Activated naive CD4-positive, alpha-beta T cell treated with anti-CD3 and anti-CD28 coated beads for 36 hours (primary cell): Measurements from ENCODE around the gene MYO1C. TPM values are rescaled to one million over a fixed set of nuclear protein-coding genes. Genes with fewer than 3 reads are reported as not detected.
"Not testable (repeated sequence)": the region's sequence is repeated elsewhere in the genome, so short reads cannot be mapped to it uniquely, and the experiment has no call there.

Experiments
- CTCF ChIA-PET: fragments of 350-600 bp; sonication (Branson Sonifier 250); formaldehyde crosslinking; loops from one replicate; lab custom pipeline; 2021; ENCODE audit warnings: antibody characterized with exemption; lab: Charles Lee
- DNase-seq: peaks from one replicate; pipeline ENCODE4 v3.0.0-alpha.2; 2020
- H3K27ac Mint-ChIP-seq: one replicate; pipeline ENCODE4 v1.8.0; 2021; ENCODE audit warnings: mild to moderate bottlenecking, mixed read lengths
- H3K27me3 Mint-ChIP-seq: one replicate; pipeline ENCODE4 v1.8.0; 2021; ENCODE audit warnings: low read depth, mixed read lengths
- H3K36me3 Mint-ChIP-seq: one replicate; pipeline ENCODE4 v1.8.0; 2021; ENCODE audit warnings: low read depth, mixed read lengths
- H3K4me1 Mint-ChIP-seq: one replicate; pipeline ENCODE4 v1.8.0; 2021; ENCODE audit warnings: low read depth, mixed read lengths
- H3K4me3 Mint-ChIP-seq: one replicate; pipeline ENCODE4 v1.8.0; 2021; ENCODE audit warnings: mild to moderate bottlenecking, moderate library complexity, mixed read lengths
- H3K9me3 Mint-ChIP-seq: one replicate; pipeline ENCODE4 v1.8.0; 2021; ENCODE audit warnings: mixed read lengths
- intact Hi-C: fragments of 100-400 bp; cut with micrococcal nuclease; formaldehyde crosslinking; loops from one replicate; pipeline ENCODE4 v1.15.1; 2023
- total RNA-seq, 2 experiments: library from RNA; stranded (reverse); gene quantifications; one replicate each; pipeline ENCODE4 v1.2.3, GENCODE V29; 2021

MYO1C gene
- total RNA-seq, 2 experiments from 2014 or later, result 14.6 to 14.7 TPM

DNA sequence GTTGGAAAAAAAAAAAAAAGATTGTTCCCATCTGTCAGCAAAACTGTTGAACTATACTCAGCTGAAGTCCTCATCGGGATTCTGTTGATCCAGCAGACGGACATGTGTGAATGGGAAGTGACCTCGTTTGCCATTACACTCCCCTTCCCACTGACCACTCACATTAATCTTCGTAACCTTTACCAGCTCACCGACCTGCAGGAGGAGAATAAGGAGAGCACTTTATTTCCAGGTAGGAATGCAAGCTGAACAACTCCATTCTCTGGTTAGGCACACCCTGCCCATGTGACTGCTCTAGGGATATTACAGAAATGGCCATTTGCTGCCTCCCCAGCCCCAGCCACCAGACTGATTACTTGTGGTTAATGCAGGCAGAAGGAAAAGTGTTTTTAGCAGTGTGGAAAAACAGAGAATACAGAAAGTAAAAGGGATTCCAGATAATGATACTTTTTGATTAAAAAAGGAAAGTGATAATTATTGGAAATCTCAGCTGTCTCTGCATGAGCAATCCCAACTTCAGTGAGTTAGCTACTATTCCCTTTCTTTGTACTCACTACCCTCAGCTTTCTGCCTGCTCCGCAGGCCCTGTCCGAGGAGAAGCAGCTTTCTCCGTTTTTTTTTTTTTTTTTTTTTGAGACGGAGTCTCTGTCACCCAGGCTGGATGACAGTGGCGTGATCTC, 68.9 kb downstream of the MYO1C start:
- CTCF ChIA-PET, result interaction anchor here (1.2 kb wide), 1 partner anchor 58 kb away, joined by 5 read pairs; no protein-coding TSS in a partner anchor
- Mint-ChIP-seq H3K4me1 (peaks cover 14% of the 10 kb centered on the region), H3K4me3 (no peak overlapping the region), H3K27ac (peak overlapping the region; percentile 4), H3K9me3 (no peaks in the 10 kb centered on the region), H3K36me3 (peaks cover 12% of the 10 kb centered on the region), H3K27me3 (no peaks in the 10 kb centered on the region)
- intact Hi-C loops, result no loop called here
- DNase-seq, result no peak

- Mint-ChIP-seq H3K9me3 (no peaks in the 10 kb centered on the region), H3K36me3 (peaks cover 13% of the 10 kb centered on the region), H3K27me3 (no peaks in the 10 kb centered on the region), H3K4me3 (no peak overlapping the region), H3K27ac (peak overlapping the region; percentile 51), H3K4me1 (peaks cover 14% of the 10 kb centered on the region)
- intact Hi-C loops, result no loop called here
- DNase-seq, result no peak
- CTCF ChIA-PET, result no interaction called here
Observed at GRCh38 chr17:1422885-1423284, 69.6 kb downstream of the MYO1C start.

DNA sequence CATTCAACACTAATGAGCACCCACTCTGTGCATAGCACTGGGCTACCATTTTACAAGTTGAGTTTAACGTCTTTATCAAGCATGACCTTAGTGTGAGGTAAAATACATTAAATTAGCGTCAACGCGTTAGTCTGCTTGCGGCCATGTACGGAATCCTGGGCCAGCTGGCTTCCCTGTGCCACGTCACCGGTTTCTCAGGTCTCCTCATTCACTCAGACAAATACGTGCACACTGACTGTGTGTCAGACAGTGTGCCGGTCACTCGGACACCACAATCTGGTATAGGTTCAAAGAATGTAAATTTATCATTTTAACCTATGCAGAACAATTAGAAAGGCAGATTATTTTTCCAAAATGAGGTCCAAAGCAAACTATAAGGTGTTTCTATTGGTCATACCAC, 71.0 kb downstream of the MYO1C start:
- Mint-ChIP-seq H3K27me3 (no peaks in the 10 kb centered on the region), H3K36me3 (peaks cover 14% of the 10 kb centered on the region), H3K27ac (no peak overlapping the region), H3K4me3 (no peak overlapping the region), H3K4me1 (peaks cover 14% of the 10 kb centered on the region), H3K9me3 (no peaks in the 10 kb centered on the region)
- intact Hi-C loops, result no loop called here
- DNase-seq, result no peak
- CTCF ChIA-PET, result no interaction called here

- CTCF ChIA-PET, result no interaction called here
- Mint-ChIP-seq H3K4me1 (peaks cover 14% of the 10 kb centered on the region), H3K27ac (no peak overlapping the region), H3K9me3 (no peaks in the 10 kb centered on the region), H3K4me3 (no peak overlapping the region), H3K36me3 (peaks cover 13% of the 10 kb centered on the region), H3K27me3 (no peaks in the 10 kb centered on the region)
- intact Hi-C loops, result no loop called here
- DNase-seq, result no peak
Observed at GRCh38 chr17:1420981-1421380, 71.5 kb downstream of the MYO1C start.

DNA sequence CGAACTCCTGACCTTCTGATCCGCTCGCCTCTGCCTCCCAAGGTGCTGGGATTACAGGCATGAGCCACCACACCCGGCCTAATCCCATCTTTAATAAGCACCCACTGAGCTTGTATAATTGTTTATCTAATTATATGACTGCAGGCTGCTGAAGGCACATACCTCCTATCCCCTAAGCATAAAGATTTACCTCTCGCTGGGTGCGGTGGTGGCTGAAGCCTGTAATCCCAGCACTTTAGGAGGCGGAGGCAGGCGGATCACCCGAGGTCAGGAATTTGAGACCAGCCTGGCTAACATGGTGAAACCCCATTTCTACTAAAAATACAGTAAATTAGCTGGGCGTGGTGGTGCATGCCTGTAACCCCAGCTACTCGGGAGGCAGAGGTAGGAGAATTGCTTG, 72.3 kb downstream of the MYO1C start:
- H3K27ac Mint-ChIP-seq, result no peak overlapping the region
- intact Hi-C loops, result no loop called here
- no peaks in the 10 kb centered on the region for H3K27me3 Mint-ChIP-seq
- H3K4me3 Mint-ChIP-seq, result no peak overlapping the region
- peaks cover 14% of the 10 kb centered on the region for H3K4me1 Mint-ChIP-seq
- H3K9me3 Mint-ChIP-seq, result no peaks in the 10 kb centered on the region
- CTCF ChIA-PET, result interaction anchor here (1.2 kb wide), 1 partner anchor 41 kb away, joined by 4 read pairs; no protein-coding TSS in a partner anchor
- DNase-seq, result no peak
- H3K36me3 Mint-ChIP-seq, result peaks cover 11% of the 10 kb centered on the region

DNA sequence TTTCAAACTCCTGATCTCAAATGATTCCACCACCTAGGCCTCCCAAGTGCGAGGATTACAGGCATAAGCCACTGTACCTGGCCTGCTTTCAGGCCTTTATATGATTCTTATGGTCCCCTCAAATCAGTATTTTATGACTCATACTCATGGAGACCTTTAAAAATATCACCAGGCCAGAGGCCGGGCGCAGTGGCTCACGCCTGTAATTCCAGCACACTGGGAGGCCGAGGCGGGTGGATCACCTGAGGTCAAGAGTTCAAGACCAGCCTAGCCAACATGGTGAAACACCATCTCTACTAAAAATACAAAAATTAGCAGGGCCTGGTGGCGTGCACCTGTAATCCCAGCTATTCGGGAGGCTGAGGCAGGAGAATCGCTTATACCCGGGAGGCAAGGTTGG, 74.0 kb downstream of the MYO1C start:
- not testable (repeated sequence) for H3K4me1 Mint-ChIP-seq

GRCh38 chr17:1416414-1416813, 76.1 kb downstream of the MYO1C start:
- no peak overlapping the region for H3K27ac Mint-ChIP-seq
- CTCF ChIA-PET, result no interaction called here

More for the DNA sequence above, 74.0 kb downstream of the MYO1C start:
- H3K4me3 Mint-ChIP-seq, H3K27me3 Mint-ChIP-seq, intact Hi-C loops, DNase-seq, H3K36me3 Mint-ChIP-seq, H3K27ac Mint-ChIP-seq, H3K9me3 Mint-ChIP-seq: not testable (repeated sequence)
- CTCF ChIA-PET, result interaction anchor here (0.6 kb wide), 1 partner anchor 44 kb away, joined by 3 read pairs; no protein-coding TSS in a partner anchor

GRCh38 chr17:1414634-1415033, 77.9 kb downstream of the MYO1C start:
- intact Hi-C loops, result no loop called here
- Mint-ChIP-seq H3K36me3 (peaks cover 1% of the 10 kb centered on the region), H3K27ac (no peak overlapping the region), H3K27me3 (no peaks in the 10 kb centered on the region), H3K4me1 (no peaks in the 10 kb centered on the region), H3K4me3 (no peak overlapping the region), H3K9me3 (no peaks in the 10 kb centered on the region)
- DNase-seq, result no peak
- CTCF ChIA-PET, result interaction anchor here (0.8 kb wide), 1 partner anchor 49 kb away, joined by 3 read pairs; no protein-coding TSS in a partner anchor

More at GRCh38 chr17:1416414-1416813, 76.1 kb downstream of the MYO1C start:
- intact Hi-C loops, result no loop called here
- H3K4me3 Mint-ChIP-seq, result no peak overlapping the region
- H3K9me3 Mint-ChIP-seq, result no peaks in the 10 kb centered on the region
- no peaks in the 10 kb centered on the region for H3K4me1 Mint-ChIP-seq
- peaks cover 2% of the 10 kb centered on the region for H3K36me3 Mint-ChIP-seq
- H3K27me3 Mint-ChIP-seq, result no peaks in the 10 kb centered on the region
- DNase-seq, result no peak

Other genes starting within 250 kb of the MYO1C start
- not detected for gene BHLHA9, start 222.2 kb downstream of the MYO1C start, total RNA-seq
- gene TRARG1, start 213.0 kb downstream of the MYO1C start, total RNA-seq, result not detected
- 100 to 1,000 TPM; 528 to 576 TPM for gene YWHAE, start 92.5 kb downstream of the MYO1C start, total RNA-seq
- gene CRK, start 36.5 kb downstream of the MYO1C start, total RNA-seq, result 10 to 100 TPM; 10.6 to 14.1 TPM
- gene INPP5K, start 23.9 kb upstream of the MYO1C start, total RNA-seq, result 10 to 100 TPM; 17.1 to 18.2 TPM
- gene PITPNA, start 70.1 kb upstream of the MYO1C start, total RNA-seq, result 10 to 100 TPM; 23.4 to 26.6 TPM
- under 1 TPM; 0.12 to 0.14 TPM for gene SLC43A2, start 136.1 kb upstream of the MYO1C start, total RNA-seq
- under 1 TPM; 0.43 to 0.57 TPM for gene SCARF1, start 153.0 kb upstream of the MYO1C start, total RNA-seq
- 1 to 10 TPM; 1.0 to 1.1 TPM for gene RILP, start 157.2 kb upstream of the MYO1C start, total RNA-seq
- 100 to 1,000 TPM; 458 to 479 TPM for gene PRPF8, start 192.2 kb upstream of the MYO1C start, total RNA-seq
- gene TLCD2, start 217.7 kb upstream of the MYO1C start, total RNA-seq, result under 1 TPM; 0.05 TPM
- 1 to 10 TPM; 2.9 to 3.7 TPM for gene WDR81, start 232.0 kb upstream of the MYO1C start, total RNA-seq